GM18858 (cell line): Measurements from ENCODE around the gene BMPR1B.
A peak's percentile ranks its signal among the peaks of the same experiment; 100 is the strongest.

Experiments used
- ATAC-seq: cut with Tn5 transposase; IDR thresholded peaks from one replicate; pipeline ENCODE4 v1.9.1; 2021; ENCODE audit not compliant: unreplicated experiment

The BMPR1B gene

GRCh38 chr4:94905511-94905910 lies 147.8 kb downstream of the BMPR1B start:
- no peak for ATAC-seq

GRCh38 chr4:94909645-94910044 lies 151.9 kb downstream of the BMPR1B start:
- no peak for ATAC-seq

GRCh38 chr4:94911106-94911505 lies 153.4 kb downstream of the BMPR1B start:
- no peak for ATAC-seq

- no peak for ATAC-seq
Measured at GRCh38 chr4:94912606-94913005, 154.9 kb downstream of the BMPR1B start.

GRCh38 chr4:94913316-94913715 lies 155.6 kb downstream of the BMPR1B start:
- peak; percentile 61 for ATAC-seq

GRCh38 chr4:94917146-94917545 lies 159.4 kb downstream of the BMPR1B start:
- no peak for ATAC-seq

GRCh38 chr4:94918543-94918942 lies 160.8 kb downstream of the BMPR1B start:
- ATAC-seq, result no peak

- no peak for ATAC-seq
Measured at GRCh38 chr4:94920369-94920768, 162.6 kb downstream of the BMPR1B start.

- ATAC-seq, result no peak
Measured at GRCh38 chr4:94924566-94924965, 166.8 kb downstream of the BMPR1B start.

- ATAC-seq, result no peak
Measured at GRCh38 chr4:94925764-94926347, 168.1 kb downstream of the BMPR1B start.

- ATAC-seq, result no peak
Measured at GRCh38 chr4:94926936-94927335, 169.2 kb downstream of the BMPR1B start.

GRCh38 chr4:94927696-94928095 lies 169.9 kb downstream of the BMPR1B start:
- no peak for ATAC-seq

- ATAC-seq, result no peak
Measured at GRCh38 chr4:94929696-94930095, 171.9 kb downstream of the BMPR1B start.

GRCh38 chr4:94931626-94932025 lies 173.9 kb downstream of the BMPR1B start:
- no peak for ATAC-seq

GRCh38 chr4:94932366-94932765 lies 174.6 kb downstream of the BMPR1B start:
- ATAC-seq, result no peak

- no peak for ATAC-seq
Measured at GRCh38 chr4:94933799-94934198, 176.0 kb downstream of the BMPR1B start.

- ATAC-seq, result no peak
Measured at GRCh38 chr4:94934201-94934600, 176.4 kb downstream of the BMPR1B start.

GRCh38 chr4:94934864-94935263 lies 177.1 kb downstream of the BMPR1B start:
- no peak for ATAC-seq

GRCh38 chr4:94936854-94937253 lies 179.1 kb downstream of the BMPR1B start:
- no peak for ATAC-seq

GRCh38 chr4:94939791-94940519 lies 182.2 kb downstream of the BMPR1B start:
- ATAC-seq, result no peak

- no peak for ATAC-seq
Measured at GRCh38 chr4:94940520-94940908, 182.8 kb downstream of the BMPR1B start.

- ATAC-seq, result no peak
Measured at GRCh38 chr4:94941706-94942105, 184.0 kb downstream of the BMPR1B start.

- no peak for ATAC-seq
Measured at GRCh38 chr4:94944726-94945125, 187.0 kb downstream of the BMPR1B start.
